GM18873 (cell line): ENCODE results near the gene DSP.

Experiments
- ATAC-seq: cut with Tn5 transposase; IDR thresholded peaks from one replicate; pipeline ENCODE4 v1.9.1; 2021; ENCODE audit warnings: mild to moderate bottlenecking, moderate library complexity, moderate number of reproducible peaks; ENCODE audit not compliant: unreplicated experiment, low FRiP score

DSP gene

DNA sequence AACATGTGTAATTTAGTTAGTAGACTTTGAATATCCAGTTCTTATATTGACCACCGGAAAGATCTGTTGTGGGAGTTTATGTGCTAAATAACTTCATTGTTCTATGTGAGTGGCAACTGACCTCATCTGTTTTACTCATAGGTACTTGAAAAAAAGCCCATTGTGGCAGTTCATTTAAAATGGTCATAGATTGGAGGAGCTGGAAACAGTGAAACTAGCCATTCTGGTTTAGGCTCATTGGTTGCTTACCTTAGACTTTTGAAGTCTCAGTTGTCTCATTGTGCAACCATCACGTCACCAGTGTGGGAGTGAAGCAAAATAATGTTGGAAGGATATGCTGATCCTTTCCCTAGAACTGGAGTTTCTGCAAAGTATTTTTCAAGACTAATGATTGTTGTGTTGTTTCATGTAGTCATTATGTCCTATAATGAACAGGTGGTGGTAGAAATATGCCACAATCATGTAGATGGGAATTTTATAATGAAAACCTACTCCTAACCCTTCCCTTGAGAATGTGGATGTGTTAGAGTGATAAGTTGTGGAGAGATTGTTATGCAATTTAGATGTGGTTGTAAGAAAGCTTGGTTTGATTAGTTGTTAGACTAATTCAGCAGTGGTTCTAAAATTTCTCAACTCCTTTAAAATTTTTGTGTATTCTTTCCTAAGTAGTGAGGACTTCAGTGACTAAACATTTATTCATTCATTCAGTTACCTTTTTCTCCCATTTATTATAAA lies 18.3 kb downstream of the DSP start:
- no peak for ATAC-seq

DNA sequence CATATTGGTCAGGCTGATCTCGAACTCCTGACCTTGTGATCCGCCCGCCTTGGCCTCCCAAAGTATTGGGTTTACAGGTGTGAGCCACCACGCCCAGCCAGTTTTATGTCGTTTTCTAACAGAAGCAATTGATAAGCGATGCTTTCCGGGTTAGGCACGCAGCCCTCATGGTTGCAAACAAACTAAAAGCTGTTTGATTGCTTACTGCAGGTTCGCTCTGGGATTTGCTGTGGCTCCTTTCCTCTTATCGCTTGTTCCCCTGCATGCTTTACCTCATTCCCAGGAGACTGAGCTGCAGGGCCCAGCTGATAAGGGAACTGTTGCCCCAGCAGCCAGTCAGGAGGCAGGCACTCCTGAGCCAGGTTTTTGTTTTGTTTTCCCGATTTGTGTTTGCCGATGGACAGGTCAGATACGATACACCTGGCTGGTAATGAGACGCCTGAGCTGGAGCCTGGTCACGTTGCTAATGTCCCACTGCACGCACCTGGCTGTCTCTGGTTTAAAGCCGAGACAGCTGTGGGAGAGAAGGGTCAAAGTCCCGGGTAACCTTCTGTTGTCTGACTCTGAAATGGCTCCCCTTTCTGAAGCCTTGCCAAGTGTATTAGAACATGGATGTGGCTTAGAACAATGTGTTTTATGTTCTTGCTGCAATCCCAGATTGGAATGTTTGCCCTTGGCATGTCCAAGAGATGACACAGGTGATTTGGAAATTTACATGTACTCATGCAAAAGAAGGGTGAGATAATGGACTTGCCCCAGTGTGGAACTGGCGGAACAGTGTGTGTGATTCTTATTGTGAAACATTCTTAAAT lies 19.9 kb downstream of the DSP start:
- no peak for ATAC-seq

DNA sequence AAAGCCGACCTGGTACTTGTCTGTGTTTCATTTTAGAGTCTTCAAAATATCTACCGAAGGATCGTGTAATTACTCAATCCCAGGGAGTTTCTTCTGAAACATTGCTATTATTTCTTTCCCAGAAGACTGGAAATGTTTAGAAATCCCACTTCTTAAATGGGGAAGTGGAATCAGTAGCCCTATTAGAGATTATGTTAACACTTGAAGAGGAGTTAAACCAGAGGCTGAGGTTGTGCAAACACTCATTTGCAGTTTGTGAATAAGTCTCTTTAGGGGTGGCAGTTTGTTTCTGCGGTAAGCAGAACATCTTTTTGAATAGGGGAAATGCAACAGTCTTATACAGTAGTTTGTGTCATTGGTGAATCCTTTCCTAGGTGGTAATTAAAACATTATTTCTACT lies 21.3 kb downstream of the DSP start:
- ATAC-seq: no peak

DNA sequence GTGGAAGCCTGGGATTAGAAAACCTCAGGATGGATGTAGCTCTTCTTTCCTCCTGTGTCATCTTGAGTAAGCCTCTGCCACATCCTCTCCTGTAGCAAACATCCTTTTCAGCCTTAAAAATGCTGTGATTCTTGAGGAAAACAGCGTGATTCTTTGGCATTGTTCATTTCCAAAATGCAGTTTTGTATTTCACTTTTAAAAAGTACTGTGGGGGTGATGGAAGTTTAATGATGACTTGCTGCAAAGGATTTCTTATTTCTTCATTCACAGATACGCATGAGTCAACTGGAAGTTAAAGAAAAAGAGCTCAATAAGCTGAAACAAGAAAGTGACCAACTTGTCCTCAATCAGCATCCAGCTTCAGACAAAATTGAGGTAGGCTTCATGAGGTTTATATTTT lies 24.6 kb downstream of the DSP start:
- ATAC-seq: no peak

DNA sequence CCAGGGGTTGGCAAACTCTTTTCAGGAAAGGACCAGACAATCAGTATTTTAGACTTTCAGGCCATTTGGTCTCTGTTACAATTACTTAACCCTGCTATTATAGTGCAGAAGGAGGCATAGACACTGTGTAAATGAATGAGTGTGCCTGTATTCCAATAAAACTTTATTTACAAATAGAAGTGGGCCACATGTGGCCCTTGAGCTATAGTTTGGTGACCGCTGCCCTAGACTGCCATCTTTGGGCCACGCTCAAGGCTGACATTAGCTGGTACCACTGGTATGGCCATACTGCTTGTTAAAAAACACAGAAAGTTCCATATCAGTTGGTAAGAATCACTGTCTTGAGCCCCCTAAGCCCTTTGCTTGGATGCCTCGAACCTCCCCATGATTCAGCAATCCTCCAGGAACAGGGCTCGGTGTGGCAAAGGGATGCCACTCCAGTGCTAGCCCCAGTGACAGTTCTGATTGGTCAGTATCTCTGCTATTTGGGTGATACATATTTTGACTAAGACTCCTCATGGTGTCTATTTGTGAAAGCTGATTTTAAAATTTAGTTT lies 25.2 kb downstream of the DSP start:
- ATAC-seq: no peak

DNA sequence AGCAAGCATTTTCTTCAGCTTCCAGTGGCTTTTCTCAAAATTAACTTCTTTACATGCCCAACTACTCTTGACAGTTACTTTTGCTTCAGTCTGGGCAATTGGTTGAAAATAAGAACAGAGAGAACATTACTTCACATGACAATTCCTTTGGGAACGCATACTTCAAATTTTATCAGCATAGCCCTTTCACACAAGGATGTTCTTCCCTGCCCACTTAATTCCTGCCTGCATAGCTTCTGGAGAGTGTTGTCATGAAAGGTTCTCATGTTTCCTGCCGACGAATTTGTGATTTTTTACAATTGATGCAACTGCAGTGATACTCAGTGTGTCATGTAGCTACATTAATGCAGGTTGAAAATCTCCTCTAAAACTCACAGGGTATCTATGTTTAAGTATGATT lies 26.6 kb downstream of the DSP start:
- ATAC-seq: no peak

DNA sequence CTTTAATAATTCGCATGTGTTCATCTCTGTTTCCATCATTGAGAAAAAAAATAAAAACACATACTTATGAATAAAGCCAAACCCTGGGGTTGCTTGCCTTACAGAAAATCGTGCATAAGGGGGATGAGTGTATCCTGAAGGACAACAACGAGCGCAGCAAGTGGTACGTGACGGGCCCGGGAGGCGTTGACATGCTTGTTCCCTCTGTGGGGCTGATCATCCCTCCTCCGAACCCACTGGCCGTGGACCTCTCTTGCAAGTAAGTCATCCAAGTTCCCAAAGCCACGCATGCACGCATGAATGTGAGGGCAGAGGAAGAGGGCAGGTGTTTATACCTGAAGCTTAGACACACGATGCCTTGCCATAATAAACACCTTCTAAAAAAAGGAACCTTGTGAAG lies 27.6 kb downstream of the DSP start:
- no peak for ATAC-seq

DNA sequence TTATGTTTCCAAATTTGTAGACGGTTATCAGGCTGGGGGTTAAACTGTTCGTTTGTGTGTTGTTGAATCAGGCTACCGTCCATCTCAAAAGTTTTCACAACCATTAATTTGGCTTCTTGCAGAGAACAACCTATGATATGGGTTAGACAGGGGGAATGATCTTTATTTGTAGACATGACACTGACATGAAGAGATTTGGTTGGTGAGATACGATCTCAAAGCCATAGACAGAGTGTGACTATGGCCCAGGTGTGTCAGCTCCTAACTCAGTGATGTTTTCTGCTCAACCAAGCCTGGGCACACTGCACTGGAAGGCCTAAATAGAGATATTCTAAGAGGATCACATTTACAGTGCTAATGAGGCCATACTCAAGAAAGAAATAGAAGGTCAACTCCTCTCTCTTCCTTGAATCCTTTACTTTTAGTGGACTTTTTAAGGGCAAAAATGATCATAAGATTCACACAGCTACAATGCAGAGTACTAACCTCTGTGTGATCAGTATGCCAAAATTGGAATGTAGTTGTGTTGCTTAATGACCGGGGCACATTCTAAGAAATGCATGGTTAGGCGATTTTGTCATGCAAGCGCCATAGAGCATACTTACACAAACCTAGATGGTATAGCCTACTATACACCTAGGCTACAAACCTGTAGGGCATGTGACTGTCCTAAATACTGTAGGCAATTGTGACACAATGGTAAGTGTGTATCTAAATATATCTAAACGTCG lies 30.9 kb downstream of the DSP start:
- ATAC-seq: no peak

DNA sequence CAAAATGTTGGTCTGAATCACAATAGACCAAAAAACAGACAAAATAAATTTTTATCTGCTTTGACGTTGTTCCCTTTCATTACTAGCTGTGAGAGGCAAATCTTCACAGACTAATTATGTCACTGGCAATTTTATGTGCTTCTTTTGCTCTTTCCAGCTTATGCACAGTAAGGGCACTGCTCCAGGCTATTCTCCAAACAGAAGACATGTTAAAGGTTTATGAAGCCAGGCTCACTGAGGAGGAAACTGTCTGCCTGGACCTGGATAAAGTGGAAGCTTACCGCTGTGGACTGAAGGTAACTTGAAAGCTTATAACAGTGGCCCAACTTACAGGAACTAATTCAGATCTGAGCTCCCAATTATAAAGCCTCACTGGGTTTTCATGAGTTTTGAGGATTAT lies 33.0 kb downstream of the DSP start:
- no peak for ATAC-seq

DNA sequence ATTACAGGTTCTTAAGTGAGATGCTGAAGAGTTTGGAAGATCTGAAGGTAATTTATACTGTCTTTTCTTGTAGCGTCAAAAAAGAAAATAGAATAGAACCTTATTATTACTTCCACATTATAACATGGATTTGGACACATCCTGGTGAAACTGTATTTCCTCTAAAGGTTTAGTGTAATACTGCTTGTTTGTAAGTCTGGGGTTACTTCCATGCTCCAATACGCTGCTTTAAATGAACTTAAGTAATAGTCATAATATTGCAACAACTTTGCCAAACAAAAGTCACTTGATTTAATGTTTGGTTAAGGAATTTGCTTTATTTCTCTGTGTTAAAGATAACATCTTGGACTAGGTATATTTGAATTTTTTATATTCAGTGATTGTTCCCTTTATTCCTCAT lies 37.0 kb downstream of the DSP start:
- ATAC-seq: no peak

DNA sequence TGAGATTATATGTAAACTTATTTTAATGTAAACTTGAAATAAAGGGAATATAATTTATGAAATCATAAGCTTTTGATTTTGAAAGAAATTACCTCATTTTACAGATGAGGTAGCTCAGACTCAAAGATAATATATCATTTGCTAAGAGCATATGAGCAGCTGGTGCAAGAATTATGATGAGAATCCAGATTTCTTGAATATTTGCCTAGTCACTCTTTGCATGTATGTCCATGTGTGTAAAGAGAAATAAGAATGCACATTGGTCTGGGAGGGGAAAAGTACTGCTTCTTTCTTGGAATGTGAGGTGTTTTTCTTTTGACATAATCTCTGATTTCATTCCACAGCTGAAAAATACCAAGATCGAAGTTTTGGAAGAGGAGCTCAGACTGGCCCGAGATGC lies 37.5 kb downstream of the DSP start:
- no peak for ATAC-seq

DNA sequence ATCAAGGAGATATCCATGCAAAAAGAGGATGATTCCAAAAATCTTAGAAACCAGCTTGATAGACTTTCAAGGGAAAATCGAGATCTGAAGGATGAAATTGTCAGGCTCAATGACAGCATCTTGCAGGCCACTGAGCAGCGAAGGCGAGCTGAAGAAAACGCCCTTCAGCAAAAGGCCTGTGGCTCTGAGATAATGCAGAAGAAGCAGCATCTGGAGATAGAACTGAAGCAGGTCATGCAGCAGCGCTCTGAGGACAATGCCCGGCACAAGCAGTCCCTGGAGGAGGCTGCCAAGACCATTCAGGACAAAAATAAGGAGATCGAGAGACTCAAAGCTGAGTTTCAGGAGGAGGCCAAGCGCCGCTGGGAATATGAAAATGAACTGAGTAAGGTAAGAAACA lies 38.4 kb downstream of the DSP start:
- no peak for ATAC-seq

DNA sequence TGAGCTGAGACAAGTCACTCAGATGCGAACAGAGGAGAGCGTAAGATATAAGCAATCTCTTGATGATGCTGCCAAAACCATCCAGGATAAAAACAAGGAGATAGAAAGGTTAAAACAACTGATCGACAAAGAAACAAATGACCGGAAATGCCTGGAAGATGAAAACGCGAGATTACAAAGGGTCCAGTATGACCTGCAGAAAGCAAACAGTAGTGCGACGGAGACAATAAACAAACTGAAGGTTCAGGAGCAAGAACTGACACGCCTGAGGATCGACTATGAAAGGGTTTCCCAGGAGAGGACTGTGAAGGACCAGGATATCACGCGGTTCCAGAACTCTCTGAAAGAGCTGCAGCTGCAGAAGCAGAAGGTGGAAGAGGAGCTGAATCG lies 39.1 kb downstream of the DSP start:
- no peak for ATAC-seq

DNA sequence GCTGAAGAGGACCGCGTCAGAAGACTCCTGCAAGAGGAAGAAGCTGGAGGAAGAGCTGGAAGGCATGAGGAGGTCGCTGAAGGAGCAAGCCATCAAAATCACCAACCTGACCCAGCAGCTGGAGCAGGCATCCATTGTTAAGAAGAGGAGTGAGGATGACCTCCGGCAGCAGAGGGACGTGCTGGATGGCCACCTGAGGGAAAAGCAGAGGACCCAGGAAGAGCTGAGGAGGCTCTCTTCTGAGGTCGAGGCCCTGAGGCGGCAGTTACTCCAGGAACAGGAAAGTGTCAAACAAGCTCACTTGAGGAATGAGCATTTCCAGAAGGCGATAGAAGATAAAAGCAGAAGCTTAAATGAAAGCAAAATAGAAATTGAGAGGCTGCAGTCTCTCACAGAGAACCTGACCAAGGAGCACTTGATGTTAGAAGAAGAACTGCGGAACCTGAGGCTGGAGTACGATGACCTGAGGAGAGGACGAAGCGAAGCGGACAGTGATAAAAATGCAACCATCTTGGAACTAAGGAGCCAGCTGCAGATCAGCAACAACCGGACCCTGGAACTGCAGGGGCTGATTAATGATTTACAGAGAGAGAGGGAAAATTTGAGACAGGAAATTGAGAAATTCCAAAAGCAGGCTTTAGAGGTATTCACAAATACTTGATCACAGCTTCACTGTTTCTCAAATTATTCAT lies 39.6 kb downstream of the DSP start:
- no peak for ATAC-seq

DNA sequence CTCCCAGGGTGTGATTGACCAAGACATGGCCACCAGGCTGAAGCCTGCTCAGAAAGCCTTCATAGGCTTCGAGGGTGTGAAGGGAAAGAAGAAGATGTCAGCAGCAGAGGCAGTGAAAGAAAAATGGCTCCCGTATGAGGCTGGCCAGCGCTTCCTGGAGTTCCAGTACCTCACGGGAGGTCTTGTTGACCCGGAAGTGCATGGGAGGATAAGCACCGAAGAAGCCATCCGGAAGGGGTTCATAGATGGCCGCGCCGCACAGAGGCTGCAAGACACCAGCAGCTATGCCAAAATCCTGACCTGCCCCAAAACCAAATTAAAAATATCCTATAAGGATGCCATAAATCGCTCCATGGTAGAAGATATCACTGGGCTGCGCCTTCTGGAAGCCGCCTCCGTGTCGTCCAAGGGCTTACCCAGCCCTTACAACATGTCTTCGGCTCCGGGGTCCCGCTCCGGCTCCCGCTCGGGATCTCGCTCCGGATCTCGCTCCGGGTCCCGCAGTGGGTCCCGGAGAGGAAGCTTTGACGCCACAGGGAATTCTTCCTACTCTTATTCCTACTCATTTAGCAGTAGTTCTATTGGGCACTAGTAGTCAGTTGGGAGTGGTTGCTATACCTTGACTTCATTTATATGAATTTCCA lies 43.9 kb downstream of the DSP start:
- no peak for ATAC-seq

DNA sequence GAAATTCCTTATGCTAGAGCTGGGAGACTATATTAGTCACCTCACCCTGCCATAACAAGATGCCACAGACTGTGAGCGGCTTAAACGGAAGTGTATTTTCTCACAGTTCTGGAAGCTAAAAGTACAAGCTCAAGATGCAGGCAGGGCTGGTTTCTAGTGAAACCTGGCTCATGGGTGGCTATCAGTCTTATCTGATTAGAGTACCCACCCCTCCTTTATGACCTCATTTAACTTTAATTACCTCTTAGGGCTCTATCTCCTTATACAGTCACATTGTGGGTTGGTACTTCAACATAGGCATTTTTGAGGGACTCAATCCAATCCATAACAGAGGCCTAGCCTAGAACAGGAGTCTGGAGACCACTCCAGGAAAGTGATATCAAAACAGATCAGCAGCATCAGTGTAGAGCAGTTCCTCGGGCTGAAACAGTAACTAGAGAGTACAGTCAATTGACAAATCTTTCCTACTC lies 46.2 kb downstream of the DSP start:
- no peak for ATAC-seq

DNA sequence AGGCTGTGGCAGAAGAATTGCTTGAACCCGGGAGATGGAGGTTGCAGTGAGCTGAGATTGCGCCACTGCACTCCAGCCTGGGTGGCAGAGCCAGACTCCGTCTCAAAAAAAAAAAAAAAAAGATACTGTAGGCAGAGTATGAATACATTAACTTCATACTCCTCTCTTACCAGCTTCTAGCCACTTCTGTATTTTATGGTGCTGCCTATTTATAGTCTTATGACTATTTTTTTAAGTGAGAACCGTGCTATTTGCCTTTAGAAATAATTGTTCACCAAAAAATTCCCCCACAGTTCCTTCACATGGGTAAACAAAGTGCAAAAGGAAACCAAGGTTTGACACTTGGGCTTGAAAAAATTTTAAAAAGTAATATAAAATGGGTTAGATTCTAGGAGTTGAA lies 47.0 kb downstream of the DSP start:
- no peak for ATAC-seq

DNA sequence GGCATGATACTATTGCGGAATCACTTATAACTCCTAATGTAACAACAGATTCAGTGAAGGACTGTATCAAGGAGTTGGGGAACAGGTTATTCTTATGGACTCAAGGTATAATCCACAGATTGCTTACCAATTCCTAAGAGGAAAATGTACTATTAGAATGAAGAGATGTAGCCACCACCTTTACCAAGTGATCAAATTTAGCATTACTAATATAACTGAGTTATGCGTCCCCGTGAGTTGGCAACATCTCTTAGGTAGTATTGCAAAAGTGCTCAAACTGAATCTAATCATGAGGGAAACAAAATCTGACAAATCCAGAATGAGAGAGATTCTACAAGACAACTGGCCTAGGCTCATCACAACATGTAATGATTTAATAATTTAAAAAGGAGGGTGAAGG lies 47.8 kb downstream of the DSP start:
- no peak for ATAC-seq

DNA sequence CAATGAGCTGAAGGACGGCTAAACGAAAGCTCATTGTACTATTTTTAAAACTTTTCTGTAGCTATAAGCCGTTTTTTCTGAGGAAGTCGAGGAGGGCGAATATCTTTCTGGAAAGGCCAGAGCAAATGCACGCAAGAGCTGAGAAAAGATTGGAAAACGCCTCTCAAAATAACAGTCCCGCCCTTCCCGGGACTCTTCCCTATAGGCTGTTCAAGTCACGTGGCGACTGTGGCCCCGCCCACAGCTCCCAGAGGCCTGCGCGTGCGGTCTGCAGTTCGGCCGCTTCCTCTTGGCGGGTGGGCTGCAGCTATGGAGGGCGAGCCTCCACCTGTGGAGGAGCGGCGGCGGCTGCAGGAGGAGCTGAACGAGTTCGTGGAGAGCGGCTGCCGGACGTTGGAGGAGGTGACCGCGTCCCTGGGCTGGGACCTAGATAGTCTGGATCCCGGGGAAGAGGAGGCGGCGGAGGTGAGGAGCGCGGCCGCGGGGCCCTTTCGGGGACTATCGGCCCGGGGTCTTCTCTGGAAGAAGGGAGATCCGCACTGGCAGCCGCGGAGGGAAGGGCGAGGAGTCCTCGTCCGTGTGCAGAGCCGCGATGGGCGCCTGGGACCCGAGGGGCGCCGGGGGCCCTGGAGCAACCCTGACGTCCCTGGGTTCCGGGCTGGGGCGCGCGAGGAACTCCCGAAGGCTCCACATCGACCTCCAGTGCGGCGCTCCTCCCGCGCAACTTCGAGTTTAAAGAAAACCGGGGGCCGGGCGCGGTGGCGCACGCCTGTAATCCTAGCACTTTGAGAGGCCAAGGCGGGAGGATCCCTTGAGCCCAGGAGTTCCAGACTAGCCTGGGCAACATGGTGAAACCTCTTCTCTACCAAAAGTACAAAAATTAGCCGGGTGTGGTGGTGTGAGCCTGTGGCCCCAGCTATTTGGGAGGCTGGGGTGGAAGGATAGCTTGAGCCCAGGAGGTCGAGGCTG lies 48.8 kb downstream of the DSP start, which contains the start of gene SNRNP48:
SNRNP48 (plus strand) TSS at position 250 of the 969 bp plus-strand sequence; CDS start at position 310, 60 bp downstream.
- peak; percentile 99 for ATAC-seq
